ENCODE results near the gene OR5AU1. TPM values are rescaled to one million over a fixed set of nuclear protein-coding genes. Genes with fewer than 3 reads are reported as not detected.

The OR5AU1 gene
- total RNA-seq, 1 donor from 2014 or later: not detected

GRCh38 chr14:21192875-21193535 lies 37.1 kb upstream of the OR5AU1 start:
- Histone ChIP-seq H3K4me1 (no peaks in the 10 kb centered on the region), H3K27me3 (no peaks in the 10 kb centered on the region), H3K9me3 (no peaks in the 10 kb centered on the region), H3K27ac (no peak overlapping the region), H3K4me3 (no peak overlapping the region), H3K36me3 (no peaks in the 10 kb centered on the region)
- no peak for TF ChIP-seq CTCF (IDR thresholded peaks at IDR 0.05)
- DNase-seq (ENCODE audit: low spot score in 2 of 2): no peak
- intact Hi-C loops (cut with DNase I): no loop called here

- no peak for TF ChIP-seq CTCF (IDR thresholded peaks at IDR 0.05)
- no peak for DNase-seq (ENCODE audit: low spot score in 2 of 2)
- intact Hi-C loops (cut with DNase I): no loop called here
- no peaks in the 10 kb centered on the region for H3K36me3 ChIP-seq
- H3K9me3 ChIP-seq: no peaks in the 10 kb centered on the region
- no peaks in the 10 kb centered on the region for H3K27me3 ChIP-seq
- H3K4me3 ChIP-seq: peak overlapping the region in 1 of 2 donors; percentile 51
- no peak overlapping the region for H3K27ac ChIP-seq
- no peaks in the 10 kb centered on the region for H3K4me1 ChIP-seq
Measured at GRCh38 chr14:21192447-21192822, 36.6 kb upstream of the OR5AU1 start.

GRCh38 chr14:21191809-21192446 lies 36.1 kb upstream of the OR5AU1 start:
- H3K4me1 ChIP-seq: no peaks in the 10 kb centered on the region
- H3K9me3 ChIP-seq: no peaks in the 10 kb centered on the region
- H3K4me3 ChIP-seq: peak overlapping the region; percentile 32 to 51
- TF ChIP-seq CTCF (IDR thresholded peaks at IDR 0.05): no peak
- H3K27me3 ChIP-seq: no peaks in the 10 kb centered on the region
- no peak overlapping the region for H3K27ac ChIP-seq
- intact Hi-C loops (cut with DNase I): no loop called here
- DNase-seq (ENCODE audit: low spot score in 2 of 2): peak in 1 of 2 donors; percentile 70
- H3K36me3 ChIP-seq: no peaks in the 10 kb centered on the region

GRCh38 chr14:21191261-21191808 lies 35.5 kb upstream of the OR5AU1 start:
- no peak for TF ChIP-seq CTCF (IDR thresholded peaks at IDR 0.05)
- Histone ChIP-seq H3K27ac (no peak overlapping the region), H3K4me1 (no peaks in the 10 kb centered on the region), H3K27me3 (no peaks in the 10 kb centered on the region), H3K9me3 (no peaks in the 10 kb centered on the region), H3K36me3 (no peaks in the 10 kb centered on the region), H3K4me3 (peak overlapping the region in 1 of 2 donors; percentile 51)
- intact Hi-C loops (cut with DNase I): no loop called here
- no peak for DNase-seq (ENCODE audit: low spot score in 2 of 2)

GRCh38 chr14:21185491-21185890 lies 29.6 kb upstream of the OR5AU1 start:
- Histone ChIP-seq H3K4me1 (no peaks in the 10 kb centered on the region), H3K27ac (no peak overlapping the region), H3K36me3 (no peaks in the 10 kb centered on the region), H3K27me3 (no peaks in the 10 kb centered on the region), H3K9me3 (peaks cover 0 to 8% of the 10 kb centered on the region in 2 donors), H3K4me3 (no peak overlapping the region)
- no peak for DNase-seq (ENCODE audit: low spot score in 2 of 2)
- TF ChIP-seq CTCF (IDR thresholded peaks at IDR 0.05): no peak
- intact Hi-C loops (cut with DNase I): no loop called here

Data from ascending aorta (tissue), 2 donors.